Upper lobe of left lung (tissue), 6 donors: ENCODE measurements around the gene PER2. TPM values are rescaled to one million over a fixed set of nuclear protein-coding genes. Genes with fewer than 3 reads are reported as not detected.

ENCODE experiments used
- ATAC-seq, 2 donors: fragments of 200-7000 bp; cut with Tn5 transposase; one replicate each; pipeline ENCODE4 v1.9.1; 2022; ENCODE audit warnings: mild to moderate bottlenecking in 2 of 2, moderate library complexity in 2 of 2; ENCODE audit not compliant: low FRiP score in 2 of 2
- DNase-seq, 2 donors: peaks; one replicate each; pipeline ENCODE4 v3.0.0-alpha.2; 2019 to 2020
- H3K27ac ChIP-seq, 4 donors: fragments of 200-600 bp; sonication (generic); one replicate each; pipeline ENCODE4 v1.5.1; 2016 to 2019
- H3K27me3 ChIP-seq, 4 donors: fragments of 200-600 bp; sonication (generic); one replicate each; pipeline ENCODE4 v1.5.1; 2017 to 2019
- H3K36me3 ChIP-seq, 4 donors: fragments of 200-600 bp; sonication (generic); one replicate each; pipeline ENCODE4 v1.5.1; 2016 to 2019
- H3K4me1 ChIP-seq, 4 donors: fragments of 200-600 bp; sonication (generic); one replicate each; pipeline ENCODE4 v1.5.1; 2018 to 2019
- H3K4me3 ChIP-seq, 4 donors: fragments of 200-600 bp; sonication (generic); one replicate each; pipeline ENCODE4 v1.5.1; 2017 to 2019; ENCODE audit warnings: mild to moderate bottlenecking in 2 of 4, moderate library complexity in 1 of 4
- H3K9me3 ChIP-seq, 4 donors: fragments of 200-600 bp; sonication (generic); one replicate each; pipeline ENCODE4 v1.5.1; 2018 to 2019
- CTCF ChIP-seq, 6 experiments: fragments of 450-650 bp in 4 of 6; fragments of 200-600 bp in 2 of 6; sonication (generic) in 2 of 6; IDR thresholded peaks; one replicate each; pipeline ENCODE4 v1.5.1; 2016 to 2019; ENCODE audit warnings: antibody characterized with exemption in 6 of 6
- EP300 ChIP-seq, 4 donors: sonication (generic); formaldehyde crosslinking; IDR thresholded peaks; one replicate each; pipeline ENCODE4 v1.5.1; 2017; ENCODE audit warnings: antibody characterized with exemption in 4 of 4, control low read depth in 2 of 4
- POLR2A ChIP-seq, 4 donors: fragments of 450-650 bp; IDR thresholded peaks; one replicate each; pipeline ENCODE4 v1.5.1; 2016 to 2017; ENCODE audit warnings: antibody characterized with exemption in 4 of 4, mild to moderate bottlenecking in 2 of 4
- POLR2AphosphoS5 ChIP-seq, 2 donors: sonication (generic); formaldehyde crosslinking; IDR thresholded peaks; one replicate each; pipeline ENCODE4 v1.5.1; 2017; ENCODE audit warnings: antibody characterized with exemption in 2 of 2
- WGBS, 2 donors: methylation state at CpG; one replicate each; pipeline ENCODE4 v1.1.5; 2017 to 2018; 5-methylcytosine and 5-hydroxymethylcytosine counted together
- total RNA-seq, 6 donors: library from RNA; depleted of rRNA in 4 of 6; stranded (reverse); fragments of >200 nt in 4 of 6; gene quantifications; one replicate each; pipeline versions ENCODE4 v1.1.0 to v1.2.1, GENCODE V29; 2016 to 2021
- donor health status: DM: no; HTN: no; CAD: no; lungs with moderate emphysema.
- donor health status: DM: no; HTN: yes; CAD: no; lungs with severe emphysema.

Gene PER2
- total RNA-seq, 6 donors from 2014 or later, result 12.9 to 28.7 (median 18.1) TPM

- Histone ChIP-seq H3K9me3 (no peaks in the 10 kb centered on the region), H3K36me3 (no peaks in the 10 kb centered on the region), H3K27me3 (no peaks in the 10 kb centered on the region), H3K4me1 (no peaks in the 10 kb centered on the region), H3K27ac (no peak overlapping the region), H3K4me3 (no peak overlapping the region)
- WGBS, 2 donors, result 79 to 94% methylated on average over 2 to 5 of the region's 5 CpGs
- ATAC-seq (no peak), DNase-seq (no peak)
- TF ChIP-seq POLR2A (IDR thresholded peaks at IDR 0.05) (no peak), POLR2AphosphoS5 (IDR thresholded peaks at IDR 0.05) (no peak), EP300 (IDR thresholded peaks at IDR 0.05) (no peak), CTCF (IDR thresholded peaks at IDR 0.05) (no peak)
These were observed 18.2 kb upstream of the PER2 start for GRCh38 chr2:238306672-238306998.

GRCh38 chr2:238305965-238306671 lies 17.7 kb upstream of the PER2 start:
- Histone ChIP-seq H3K36me3 (no peaks in the 10 kb centered on the region), H3K27ac (no peak overlapping the region), H3K9me3 (no peaks in the 10 kb centered on the region), H3K27me3 (no peaks in the 10 kb centered on the region), H3K4me3 (no peak overlapping the region), H3K4me1 (no peaks in the 10 kb centered on the region)
- DNase-seq (no peak), ATAC-seq (no peak)
- TF ChIP-seq POLR2AphosphoS5 (IDR thresholded peaks at IDR 0.05), result no peak
- no peak for TF ChIP-seq CTCF (IDR thresholded peaks at IDR 0.05)
- no peak for TF ChIP-seq POLR2A (IDR thresholded peaks at IDR 0.05)
- no peak for TF ChIP-seq EP300 (IDR thresholded peaks at IDR 0.05)
- WGBS, 2 donors, result 88 to 94% methylated on average over 11 of the region's 11 CpGs

- Histone ChIP-seq H3K4me1 (peaks cover 0 to 6% (median 2%) of the 10 kb centered on the region in 4 donors), H3K36me3 (no peaks in the 10 kb centered on the region), H3K4me3 (no peak overlapping the region), H3K27me3 (no peaks in the 10 kb centered on the region), H3K27ac (no peak overlapping the region), H3K9me3 (no peaks in the 10 kb centered on the region)
- 83 to 84% methylated on average over 10 to 12 of the region's 12 CpGs for WGBS, 2 donors
- ATAC-seq, result no peak
- no peak for DNase-seq
- no peak for TF ChIP-seq POLR2AphosphoS5 (IDR thresholded peaks at IDR 0.05)
- TF ChIP-seq EP300 (IDR thresholded peaks at IDR 0.05), result no peak
- peak in 5 of 6 experiments; percentile 15 to 25 (median 18) for TF ChIP-seq CTCF (IDR thresholded peaks at IDR 0.05)
- TF ChIP-seq POLR2A (IDR thresholded peaks at IDR 0.05), result no peak
These were observed 16.9 kb upstream of the PER2 start for GRCh38 chr2:238305092-238305862.

GRCh38 chr2:238304116-238304515 lies 15.7 kb upstream of the PER2 start:
- Histone ChIP-seq H3K36me3 (no peaks in the 10 kb centered on the region), H3K27ac (no peak overlapping the region), H3K9me3 (no peaks in the 10 kb centered on the region), H3K27me3 (no peaks in the 10 kb centered on the region), H3K4me1 (peaks cover 0 to 18% (median 10%) of the 10 kb centered on the region in 4 donors), H3K4me3 (no peak overlapping the region)
- no peak for DNase-seq
- WGBS, 2 donors, result 86 to 93% methylated on average over 5 to 6 of the region's 6 CpGs
- TF ChIP-seq EP300 (IDR thresholded peaks at IDR 0.05) (no peak), POLR2AphosphoS5 (IDR thresholded peaks at IDR 0.05) (no peak), POLR2A (IDR thresholded peaks at IDR 0.05) (no peak), CTCF (IDR thresholded peaks at IDR 0.05) (no peak)
- no peak for ATAC-seq
